Upper lobe of left lung (tissue), 6 donors: ENCODE data around the gene KLK4. TPM values are rescaled to one million over a fixed set of nuclear protein-coding genes. Genes with fewer than 3 reads are reported as not detected.

ENCODE experiments used
- ATAC-seq, 2 donors: fragments of 200-7000 bp; cut with Tn5 transposase; one replicate each; pipeline ENCODE4 v1.9.1; 2022; ENCODE audit warnings: mild to moderate bottlenecking in 2 of 2, moderate library complexity in 2 of 2; ENCODE audit not compliant: low FRiP score in 2 of 2
- DNase-seq, 2 donors: peaks; one replicate each; pipeline ENCODE4 v3.0.0-alpha.2; 2019 to 2020
- H3K27ac ChIP-seq, 4 donors: fragments of 200-600 bp; sonication (generic); one replicate each; pipeline ENCODE4 v1.5.1; 2016 to 2019
- H3K27me3 ChIP-seq, 4 donors: fragments of 200-600 bp; sonication (generic); one replicate each; pipeline ENCODE4 v1.5.1; 2017 to 2019
- H3K36me3 ChIP-seq, 4 donors: fragments of 200-600 bp; sonication (generic); one replicate each; pipeline ENCODE4 v1.5.1; 2016 to 2019
- H3K4me1 ChIP-seq, 4 donors: fragments of 200-600 bp; sonication (generic); one replicate each; pipeline ENCODE4 v1.5.1; 2018 to 2019
- H3K4me3 ChIP-seq, 4 donors: fragments of 200-600 bp; sonication (generic); one replicate each; pipeline ENCODE4 v1.5.1; 2017 to 2019; ENCODE audit warnings: mild to moderate bottlenecking in 2 of 4, moderate library complexity in 1 of 4
- H3K9me3 ChIP-seq, 4 donors: fragments of 200-600 bp; sonication (generic); one replicate each; pipeline ENCODE4 v1.5.1; 2018 to 2019
- CTCF ChIP-seq, 6 experiments: fragments of 450-650 bp in 4 of 6; fragments of 200-600 bp in 2 of 6; sonication (generic) in 2 of 6; IDR thresholded peaks; one replicate each; pipeline ENCODE4 v1.5.1; 2016 to 2019; ENCODE audit warnings: antibody characterized with exemption in 6 of 6
- EP300 ChIP-seq, 4 donors: sonication (generic); formaldehyde crosslinking; IDR thresholded peaks; one replicate each; pipeline ENCODE4 v1.5.1; 2017; ENCODE audit warnings: antibody characterized with exemption in 4 of 4, control low read depth in 2 of 4
- POLR2A ChIP-seq, 4 donors: fragments of 450-650 bp; IDR thresholded peaks; one replicate each; pipeline ENCODE4 v1.5.1; 2016 to 2017; ENCODE audit warnings: antibody characterized with exemption in 4 of 4, mild to moderate bottlenecking in 2 of 4
- POLR2AphosphoS5 ChIP-seq, 2 donors: sonication (generic); formaldehyde crosslinking; IDR thresholded peaks; one replicate each; pipeline ENCODE4 v1.5.1; 2017; ENCODE audit warnings: antibody characterized with exemption in 2 of 2
- WGBS, 2 donors: methylation state at CpG; one replicate each; pipeline ENCODE4 v1.1.5; 2017 to 2018; 5-methylcytosine and 5-hydroxymethylcytosine counted together
- total RNA-seq, 6 donors: library from RNA; depleted of rRNA in 4 of 6; stranded (reverse); fragments of >200 nt in 4 of 6; gene quantifications; one replicate each; pipeline versions ENCODE4 v1.1.0 to v1.2.1, GENCODE V29; 2016 to 2021
- donor health status: DM: no; HTN: no; CAD: no; lungs with moderate emphysema.
- donor health status: DM: no; HTN: yes; CAD: no; lungs with severe emphysema.

Gene KLK4
- total RNA-seq, 6 donors from 2014 or later, result not detected

- H3K4me3 ChIP-seq, result no peak overlapping the region
- H3K27ac ChIP-seq, result no peak overlapping the region
- DNase-seq, result peak in 1 of 2 donors; percentile 76
- no peaks in the 10 kb centered on the region for H3K9me3 ChIP-seq
- H3K27me3 ChIP-seq, result no peaks in the 10 kb centered on the region
- TF ChIP-seq EP300 (IDR thresholded peaks at IDR 0.05) (no peak), POLR2A (IDR thresholded peaks at IDR 0.05) (no peak), CTCF (IDR thresholded peaks at IDR 0.05) (no peak), POLR2AphosphoS5 (IDR thresholded peaks at IDR 0.05) (no peak)
- no peaks in the 10 kb centered on the region for H3K4me1 ChIP-seq
- no peaks in the 10 kb centered on the region for H3K36me3 ChIP-seq
- ATAC-seq, result no peak
- 57 to 77% methylated on average over 11 to 25 of the region's 26 CpGs for WGBS, 2 donors
Observed at GRCh38 chr19:50870417-50871089, 40.6 kb downstream of the KLK4 start.

GRCh38 chr19:50869479-50869878, 41.7 kb downstream of the KLK4 start:
- ATAC-seq (no peak), DNase-seq (no peak)
- WGBS, 2 donors, result 78 to 79% methylated on average over 4 of the region's 4 CpGs
- TF ChIP-seq EP300 (IDR thresholded peaks at IDR 0.05) (no peak), POLR2A (IDR thresholded peaks at IDR 0.05) (no peak), CTCF (IDR thresholded peaks at IDR 0.05) (no peak), POLR2AphosphoS5 (IDR thresholded peaks at IDR 0.05) (no peak)
- no peak overlapping the region for H3K27ac ChIP-seq
- no peak overlapping the region for H3K4me3 ChIP-seq
- no peaks in the 10 kb centered on the region for H3K4me1 ChIP-seq
- no peaks in the 10 kb centered on the region for H3K36me3 ChIP-seq
- H3K9me3 ChIP-seq, result no peaks in the 10 kb centered on the region
- H3K27me3 ChIP-seq, result no peaks in the 10 kb centered on the region

- WGBS, 2 donors, result 71 to 75% methylated on average over 7 of the region's 7 CpGs
- Histone ChIP-seq H3K4me3 (no peak overlapping the region), H3K27me3 (no peaks in the 10 kb centered on the region), H3K4me1 (no peaks in the 10 kb centered on the region), H3K36me3 (no peaks in the 10 kb centered on the region), H3K9me3 (no peaks in the 10 kb centered on the region), H3K27ac (no peak overlapping the region)
- DNase-seq (no peak), ATAC-seq (no peak)
- no peak for TF ChIP-seq POLR2A (IDR thresholded peaks at IDR 0.05)
Observed at GRCh38 chr19:50861496-50862286, 49.5 kb downstream of the KLK4 start.

GRCh38 chr19:50861010-50861409, 50.2 kb downstream of the KLK4 start:
- WGBS, 2 donors, result 82 to 90% methylated on average over 5 of the region's 5 CpGs
- no peak for ATAC-seq

More at GRCh38 chr19:50861010-50861409, 50.2 kb downstream of the KLK4 start:
- DNase-seq, result no peak
- Histone ChIP-seq H3K4me3 (no peak overlapping the region), H3K9me3 (no peaks in the 10 kb centered on the region), H3K4me1 (no peaks in the 10 kb centered on the region), H3K36me3 (no peaks in the 10 kb centered on the region), H3K27me3 (no peaks in the 10 kb centered on the region), H3K27ac (no peak overlapping the region)
- no peak for TF ChIP-seq POLR2AphosphoS5 (IDR thresholded peaks at IDR 0.05)
- TF ChIP-seq POLR2A (IDR thresholded peaks at IDR 0.05), result no peak
- no peak for TF ChIP-seq EP300 (IDR thresholded peaks at IDR 0.05)
- TF ChIP-seq CTCF (IDR thresholded peaks at IDR 0.05), result no peak
